ENCODE data around the gene GSK3B.
A peak's percentile ranks its signal among the peaks of the same experiment; 100 is the strongest.
"Not testable (repeated sequence)": the region's sequence is repeated elsewhere in the genome, so short reads cannot be mapped to it uniquely, and the experiment has no call there.

Gene GSK3B

GRCh38 chr3:119998166-119998565, 96.1 kb downstream of the GSK3B start:
- no peak for DNase-seq

DNA sequence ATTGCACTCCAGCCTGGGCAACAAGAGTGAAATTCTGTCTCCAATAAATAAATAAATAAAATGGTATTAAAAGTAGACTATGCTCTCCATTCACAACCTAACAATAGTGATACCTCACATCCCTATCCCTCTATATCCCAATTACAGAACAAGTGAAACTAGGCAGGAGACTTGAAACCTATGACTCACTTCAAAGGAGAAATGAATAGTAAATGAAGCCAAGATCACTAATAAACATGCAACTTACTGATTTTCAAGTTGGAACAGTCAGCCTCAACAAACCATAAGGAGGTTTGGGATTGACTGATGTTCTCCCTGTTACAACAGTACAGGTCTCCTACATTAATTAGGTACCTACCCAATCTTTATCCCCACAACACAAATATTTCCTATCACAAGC, 103.4 kb downstream of the GSK3B start:
- no peak for DNase-seq

GRCh38 chr3:119989981-119990655, 104.1 kb downstream of the GSK3B start:
- no peak for DNase-seq

DNA sequence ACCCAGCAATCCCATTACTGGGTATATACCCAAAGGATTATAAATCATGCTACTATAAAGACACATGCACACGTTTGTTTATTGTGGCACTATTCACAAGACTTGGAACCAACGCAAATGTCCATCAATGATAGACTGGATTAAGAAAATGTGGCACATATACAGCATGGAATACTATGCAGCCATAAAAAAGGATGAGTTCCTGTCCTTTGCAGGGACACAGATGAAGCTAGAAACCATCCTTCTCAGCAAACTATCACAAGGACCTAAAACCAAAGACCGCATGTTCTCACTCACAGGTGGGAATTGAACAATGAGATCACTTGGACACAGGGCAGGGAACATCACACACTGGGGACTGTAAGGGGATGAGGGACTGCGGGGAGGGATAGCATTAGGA, 107.4 kb downstream of the GSK3B start:
- DNase-seq = not testable (repeated sequence)

GRCh38 chr3:119981386-119981785, 112.9 kb downstream of the GSK3B start:
- no peak for DNase-seq

GRCh38 chr3:119978554-119979208, 115.6 kb downstream of the GSK3B start:
- DNase-seq = no peak

GRCh38 chr3:119977353-119977752, 116.9 kb downstream of the GSK3B start:
- DNase-seq = no peak

DNA sequence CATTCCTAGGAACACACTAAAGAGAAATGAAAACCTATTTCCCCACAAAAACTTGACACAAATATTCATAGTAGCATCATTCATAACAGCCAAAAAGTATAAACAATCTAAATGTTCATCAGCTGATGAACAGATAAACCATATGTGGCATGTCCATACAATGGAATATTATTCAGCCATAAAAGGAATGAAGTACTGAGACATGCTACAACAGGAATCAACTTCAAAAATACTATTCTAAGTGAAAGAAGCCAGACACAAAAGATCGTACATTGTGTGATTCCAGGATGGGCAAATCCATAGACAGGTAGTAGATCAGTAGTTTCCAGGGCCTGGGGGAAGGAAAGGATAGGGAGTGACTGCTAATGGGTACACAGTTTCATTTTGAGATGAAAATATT, 118.0 kb downstream of the GSK3B start:
- no peak for DNase-seq

DNA sequence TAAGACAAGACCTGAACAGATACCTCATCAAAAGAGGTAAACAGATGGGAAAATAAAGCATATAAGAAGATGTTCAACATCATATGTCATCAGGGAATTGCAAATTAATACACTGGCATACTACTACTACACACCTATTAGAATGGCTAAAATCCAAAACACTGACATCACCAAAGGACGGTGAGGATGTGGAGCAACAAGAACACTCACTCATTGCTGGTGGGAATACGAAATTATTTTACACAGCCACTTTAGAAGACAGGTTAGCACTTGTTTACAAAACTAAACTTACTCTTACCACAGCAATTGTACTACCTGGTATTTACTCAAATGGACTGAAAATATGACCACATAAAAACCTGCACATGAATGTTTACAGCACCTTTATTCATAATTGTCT, 119.6 kb downstream of the GSK3B start:
- DNase-seq = no peak

- DNase-seq = no peak
Observed at GRCh38 chr3:119973018-119973646, 121.1 kb downstream of the GSK3B start.

DNA sequence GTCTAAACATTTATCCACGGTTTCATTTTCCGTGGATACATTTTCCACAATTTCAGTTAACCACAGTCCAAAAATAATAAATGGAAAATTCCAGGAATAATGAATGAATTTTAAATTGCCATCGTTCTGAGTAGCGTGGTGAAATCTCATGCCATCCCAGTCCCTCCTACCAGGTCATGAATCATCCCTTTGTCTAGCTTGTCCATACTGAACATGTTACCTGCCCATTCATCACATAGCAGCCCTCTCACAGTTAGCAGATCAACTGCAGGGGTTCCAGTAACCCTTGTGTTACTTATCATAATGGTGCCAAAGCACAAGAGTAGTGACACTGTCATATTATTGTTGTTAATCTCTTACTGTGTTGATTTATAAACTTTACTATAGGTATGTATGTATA, 124.5 kb downstream of the GSK3B start:
- DNase-seq = no peak

DNA sequence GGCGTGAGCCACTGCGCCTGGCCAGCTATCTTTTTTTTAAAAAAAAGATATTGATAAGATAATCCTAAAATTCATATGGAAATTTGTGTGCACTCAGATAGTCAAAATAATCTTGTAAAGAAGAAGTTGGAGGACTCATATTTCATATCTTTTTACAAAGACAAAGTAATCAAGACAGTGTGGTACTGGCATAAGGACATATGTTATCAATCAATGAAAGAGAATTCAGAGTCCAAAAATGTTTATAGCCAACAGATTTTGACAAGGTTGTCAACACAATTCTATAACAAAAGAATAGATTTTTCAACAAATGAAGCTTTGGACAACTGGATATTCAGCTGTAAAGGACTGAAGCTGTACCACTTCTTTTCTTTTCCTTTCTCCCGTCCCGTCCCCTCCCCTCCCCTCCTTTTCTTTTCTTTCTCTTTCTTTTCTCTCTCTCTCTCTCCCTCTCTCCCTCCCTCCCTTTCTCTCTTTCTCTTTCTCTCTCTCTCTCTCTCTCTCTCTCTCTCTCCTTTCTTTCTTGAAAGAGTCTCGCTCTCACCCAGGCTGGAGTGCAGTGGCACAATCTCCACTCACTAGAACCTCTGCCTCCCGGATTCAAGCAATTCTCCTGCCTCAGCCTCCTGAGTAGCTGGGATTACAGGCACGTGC, 126.8 kb downstream of the GSK3B start:
- no peak for DNase-seq

GRCh38 chr3:119965692-119966091, 128.6 kb downstream of the GSK3B start:
- DNase-seq = no peak

GRCh38 chr3:119964294-119964693, 130.0 kb downstream of the GSK3B start:
- no peak for DNase-seq

DNA sequence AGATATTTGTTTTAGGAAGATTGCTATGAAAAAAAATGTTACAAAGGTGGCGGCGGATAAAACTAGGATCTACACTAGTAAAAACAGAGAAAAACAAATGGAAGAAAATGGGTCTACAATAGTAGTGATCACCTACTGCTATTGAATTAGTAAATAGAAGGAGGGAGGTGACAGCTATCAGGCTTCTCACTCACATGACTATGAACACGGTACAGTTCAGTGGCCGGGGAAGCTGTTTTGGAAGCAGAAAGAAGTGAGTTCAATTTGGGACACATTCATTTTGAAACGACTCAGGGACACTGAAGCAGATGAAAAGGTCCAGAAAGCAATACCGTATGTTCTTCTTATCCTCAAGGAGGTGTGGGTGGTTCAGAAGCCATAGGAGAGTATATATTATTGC, 138.3 kb downstream of the GSK3B start:
- DNase-seq = no peak

- no peak for DNase-seq
Observed at GRCh38 chr3:119950666-119951325, 143.5 kb downstream of the GSK3B start.

DNA sequence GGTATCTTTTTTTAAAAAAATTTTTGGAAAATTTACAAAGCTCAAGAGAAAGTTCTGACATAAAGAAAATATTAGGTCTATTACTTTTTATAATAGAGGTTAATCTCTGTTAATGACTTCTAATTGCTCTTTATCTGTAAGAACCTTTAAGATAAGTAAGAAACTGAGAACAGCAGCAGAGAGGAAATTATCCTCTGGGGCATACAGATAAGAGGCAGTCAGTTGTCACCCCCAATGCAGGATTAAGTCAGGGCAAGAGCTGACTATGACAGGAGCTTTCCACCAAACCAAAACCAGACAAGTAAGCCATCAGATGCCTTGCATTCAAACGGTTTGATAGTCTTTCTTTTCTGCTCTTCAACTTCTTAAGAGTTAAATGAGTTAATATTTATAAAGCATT, 149.0 kb downstream of the GSK3B start:
- DNase-seq = no peak

DNA sequence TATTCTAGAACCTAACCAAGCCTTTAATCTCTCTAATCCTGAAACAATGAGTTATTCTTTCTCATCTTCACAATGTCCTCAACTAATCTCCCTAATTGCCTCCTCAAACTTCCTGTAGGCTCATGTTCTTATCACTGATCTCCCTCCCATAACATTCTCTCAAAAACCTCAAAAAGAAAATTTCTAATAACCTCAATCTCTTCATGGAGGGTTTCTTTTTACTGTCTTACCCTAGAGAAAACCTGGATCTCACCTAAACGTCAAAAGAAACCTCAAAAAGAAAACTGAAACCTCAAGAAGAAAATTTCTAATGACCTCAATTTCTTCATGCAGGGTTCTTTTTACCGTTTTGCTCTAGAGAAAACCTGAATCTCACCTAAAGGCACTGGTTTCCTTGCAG, 150.2 kb downstream of the GSK3B start:
- DNase-seq = no peak

DNA sequence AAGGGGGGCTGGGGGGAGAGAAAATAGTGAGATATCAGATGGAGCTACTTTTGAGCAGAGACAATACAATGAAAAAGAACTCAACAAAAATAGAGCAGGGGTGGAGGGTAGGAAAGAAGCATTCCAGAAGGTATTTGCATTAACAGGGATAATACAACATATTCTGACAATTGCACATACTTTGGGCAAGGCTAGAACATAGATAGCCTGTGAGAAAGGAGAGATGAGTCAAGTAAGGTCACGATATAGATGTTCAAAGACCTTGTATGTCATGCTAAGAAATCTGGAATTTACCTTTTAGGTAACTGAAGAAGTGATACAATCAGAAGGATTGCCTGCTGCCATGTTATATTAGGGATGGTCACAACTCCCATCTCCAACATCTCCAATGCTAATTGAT, 155.2 kb downstream of the GSK3B start:
- no peak for DNase-seq

GRCh38 chr3:119937229-119937628, 157.0 kb downstream of the GSK3B start:
- DNase-seq = peak; percentile 1 to 3

GRCh38 chr3:119934249-119934648, 160.0 kb downstream of the GSK3B start:
- DNase-seq = no peak

GRCh38 chr3:119933207-119933606, 161.0 kb downstream of the GSK3B start:
- no peak for DNase-seq

DNA sequence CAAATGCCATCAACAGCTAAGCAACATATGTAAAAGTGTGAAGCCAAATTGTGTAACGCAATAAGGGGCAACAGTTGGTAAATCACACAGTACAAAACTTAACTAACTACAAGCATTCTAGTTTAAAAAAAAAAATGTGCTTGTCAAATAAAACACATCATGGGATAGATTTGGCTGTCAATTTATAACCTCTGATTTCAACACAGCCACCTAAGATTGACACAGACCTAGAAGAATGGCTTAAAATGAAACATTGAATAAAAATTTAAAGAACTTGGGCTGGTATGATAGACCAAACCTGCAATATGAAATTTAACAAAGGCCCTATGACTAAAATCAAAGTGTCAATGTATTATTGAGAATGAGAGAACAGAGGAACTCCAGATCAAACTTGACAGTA, 164.0 kb downstream of the GSK3B start:
- no peak for DNase-seq

Measured in activated CD4-positive, alpha-beta T cell treated with anti-CD3 and anti-CD28 coated beads, Interleukin-2, amount 50 U/mL, for 4 hours (primary cell).